ENCODE results near the gene NCOA5. TPM values are rescaled to one million over a fixed set of nuclear protein-coding genes. Genes with fewer than 3 reads are reported as not detected.

NCOA5 gene
- polyA plus RNA-seq, 1 experiment: 19.0 TPM

- CTCF ChIA-PET: interaction anchor here (1.2 to 1.4 kb wide), 2 partner anchors 62 to 72 kb away, joined by 5 to 9 read pairs; no protein-coding TSS in a partner anchor
- DNase-seq (ENCODE audit: low read depth): no peak
- H3K27me3 ChIP-seq (ENCODE audit: control insufficient read depth, insufficient read depth, low read length): no peaks in the 10 kb centered on the region
- H3K36me3 ChIP-seq (ENCODE audit: control insufficient read depth, insufficient read depth, low read length): no peaks in the 10 kb centered on the region; the same call in 1 of the 2 replicates
- TF ChIP-seq, protein P1, sequence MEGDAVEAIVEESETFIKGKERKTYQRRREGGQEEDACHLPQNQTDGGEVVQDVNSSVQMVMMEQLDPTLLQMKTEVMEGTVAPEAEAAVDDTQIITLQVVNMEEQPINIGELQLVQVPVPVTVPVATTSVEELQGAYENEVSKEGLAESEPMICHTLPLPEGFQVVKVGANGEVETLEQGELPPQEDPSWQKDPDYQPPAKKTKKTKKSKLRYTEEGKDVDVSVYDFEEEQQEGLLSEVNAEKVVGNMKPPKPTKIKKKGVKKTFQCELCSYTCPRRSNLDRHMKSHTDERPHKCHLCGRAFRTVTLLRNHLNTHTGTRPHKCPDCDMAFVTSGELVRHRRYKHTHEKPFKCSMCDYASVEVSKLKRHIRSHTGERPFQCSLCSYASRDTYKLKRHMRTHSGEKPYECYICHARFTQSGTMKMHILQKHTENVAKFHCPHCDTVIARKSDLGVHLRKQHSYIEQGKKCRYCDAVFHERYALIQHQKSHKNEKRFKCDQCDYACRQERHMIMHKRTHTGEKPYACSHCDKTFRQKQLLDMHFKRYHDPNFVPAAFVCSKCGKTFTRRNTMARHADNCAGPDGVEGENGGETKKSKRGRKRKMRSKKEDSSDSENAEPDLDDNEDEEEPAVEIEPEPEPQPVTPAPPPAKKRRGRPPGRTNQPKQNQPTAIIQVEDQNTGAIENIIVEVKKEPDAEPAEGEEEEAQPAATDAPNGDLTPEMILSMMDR (IDR thresholded peaks at IDR 0.05; ENCODE audit: insufficient read depth, low read depth, low read length): no peak
- no peak overlapping the region for H3K4me3 ChIP-seq (ENCODE audit: low read depth, low read length)
- POLR2A ChIA-PET: no interaction called here
Measured at GRCh38 chr20:46085179-46085851, 4.4 kb downstream of the NCOA5 start.

DNA sequence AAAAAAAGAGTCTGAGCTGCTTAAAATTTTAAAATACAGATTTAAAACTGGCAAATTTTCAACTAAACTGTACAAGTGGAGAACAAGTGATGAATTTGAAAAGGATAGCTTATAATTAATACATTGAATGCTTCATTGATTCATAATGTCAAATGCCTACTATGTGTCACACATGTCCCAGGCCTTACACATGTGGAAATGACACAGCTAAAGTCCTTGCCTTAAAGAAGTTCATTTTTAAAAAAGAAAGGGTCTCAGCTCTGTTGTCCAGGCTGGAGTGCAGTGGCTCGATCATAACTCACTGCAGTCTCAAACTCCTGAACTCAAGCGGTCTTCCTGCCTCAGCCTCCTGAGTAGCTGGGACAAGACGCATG lies 5.0 kb downstream of the NCOA5 start:
- TF ChIP-seq, protein P1 (IDR thresholded peaks at IDR 0.05; ENCODE audit: insufficient read depth, low read depth, low read length): no peak
- Histone ChIP-seq H3K4me3 (ENCODE audit: low read depth, low read length) (no peak overlapping the region), H3K27me3 (ENCODE audit: control insufficient read depth, insufficient read depth, low read length) (no peaks in the 10 kb centered on the region), H3K36me3 (ENCODE audit: control insufficient read depth, insufficient read depth, low read length) (no peaks in the 10 kb centered on the region; the same call in 1 of the 2 replicates)
- ChIA-PET CTCF (interaction anchor here (1.2 to 1.4 kb wide), 2 partner anchors 62 to 71 kb away, joined by 5 to 9 read pairs; no protein-coding TSS in a partner anchor), POLR2A (no interaction called here)
- no peak for DNase-seq (ENCODE audit: low read depth)

GRCh38 chr20:46083531-46084061 lies 6.2 kb downstream of the NCOA5 start:
- no peak for DNase-seq (ENCODE audit: low read depth)
- CTCF ChIA-PET: interaction anchor here (1.5 kb wide), 1 partner anchor 97 kb away, joined by 3 read pairs; no protein-coding TSS in a partner anchor
- TF ChIP-seq, protein P1 (IDR thresholded peaks at IDR 0.05; ENCODE audit: insufficient read depth, low read depth, low read length): no peak
- POLR2A ChIA-PET: no interaction called here
- peaks cover 5% of the 10 kb centered on the region for H3K36me3 ChIP-seq (ENCODE audit: control insufficient read depth, insufficient read depth, low read length)
- no peaks in the 10 kb centered on the region for H3K27me3 ChIP-seq (ENCODE audit: control insufficient read depth, insufficient read depth, low read length)
- H3K4me3 ChIP-seq (ENCODE audit: low read depth, low read length): no peak overlapping the region

DNA sequence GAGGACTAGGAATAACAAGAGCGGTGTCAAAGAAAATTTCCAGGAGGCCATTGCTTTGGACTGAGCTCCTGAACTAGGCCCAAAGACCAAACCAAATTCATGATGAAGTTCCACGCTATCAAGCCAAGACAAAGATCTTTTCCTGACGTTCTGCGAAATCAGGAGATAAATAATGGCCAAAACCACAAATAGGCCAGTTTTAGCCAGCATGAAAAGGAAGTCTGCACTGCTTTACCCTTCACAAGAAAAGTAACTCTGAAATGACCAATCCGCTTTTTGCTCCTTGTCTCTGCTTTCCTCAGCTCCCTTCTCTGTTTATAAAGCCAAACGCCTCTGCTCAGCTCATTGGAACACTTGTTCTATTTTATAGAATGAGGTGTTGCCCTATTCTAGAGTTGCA lies 6.7 kb downstream of the NCOA5 start:
- Histone ChIP-seq H3K27me3 (ENCODE audit: control insufficient read depth, insufficient read depth, low read length) (no peaks in the 10 kb centered on the region), H3K4me3 (ENCODE audit: low read depth, low read length) (no peak overlapping the region), H3K36me3 (ENCODE audit: control insufficient read depth, insufficient read depth, low read length) (peaks cover 8% of the 10 kb centered on the region)
- TF ChIP-seq, protein P1 (IDR thresholded peaks at IDR 0.05; ENCODE audit: insufficient read depth, low read depth, low read length): no peak
- ChIA-PET CTCF (interaction anchor here (0.7 to 1.5 kb wide), 2 partner anchors 61 to 97 kb away, joined by 3 read pairs; no protein-coding TSS in a partner anchor), POLR2A (no interaction called here)
- no peak for DNase-seq (ENCODE audit: low read depth)

DNA sequence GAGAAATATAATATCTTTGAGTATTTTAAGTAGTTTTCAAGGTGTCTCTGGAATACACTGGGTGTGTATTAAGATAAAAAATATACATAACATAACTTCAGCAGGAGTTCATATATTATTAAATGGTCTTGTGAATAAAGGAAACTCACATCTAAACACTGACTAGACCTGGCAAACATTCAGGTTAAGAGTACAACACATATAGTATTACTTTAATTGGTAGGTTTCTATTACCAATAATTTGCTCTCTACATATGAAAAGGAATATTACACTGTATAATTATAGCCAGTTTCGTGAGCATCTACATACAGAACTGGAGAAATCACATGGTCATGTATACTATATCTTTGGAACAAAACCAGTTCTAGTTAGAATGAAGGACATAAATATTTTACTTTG lies 8.7 kb downstream of the NCOA5 start:
- TF ChIP-seq, protein P1 (IDR thresholded peaks at IDR 0.05; ENCODE audit: insufficient read depth, low read depth, low read length): no peak
- no peaks in the 10 kb centered on the region for H3K27me3 ChIP-seq (ENCODE audit: control insufficient read depth, insufficient read depth, low read length)
- H3K36me3 ChIP-seq (ENCODE audit: control insufficient read depth, insufficient read depth, low read length): peaks cover 13% of the 10 kb centered on the region
- POLR2A ChIA-PET: no interaction called here
- CTCF ChIA-PET: no interaction called here
- DNase-seq (ENCODE audit: low read depth): no peak
- H3K4me3 ChIP-seq (ENCODE audit: low read depth, low read length): no peak overlapping the region

Measured in BJ (cell line).